Stomach (tissue), 9 donors: ENCODE data around the gene ZNF516. TPM values are rescaled to one million over a fixed set of nuclear protein-coding genes. Genes with fewer than 3 reads are reported as not detected.
A peak's percentile ranks its signal among the peaks of the same experiment; 100 is the strongest.

Experiments
- DNase-seq, 2 donors: peaks; one replicate each; pipeline versions ENCODE4 v3.0.0 to v3.0.0-alpha.2; 2013 to 2019
- H3K27ac ChIP-seq, 5 donors: fragments of 200-600 bp in 4 of 5; sonication (generic) in 4 of 5; one replicate each; pipeline ENCODE4 v1.5.1; 2013 to 2019; ENCODE audit warnings: mild to moderate bottlenecking in 1 of 5, moderate library complexity in 1 of 5
- H3K27me3 ChIP-seq, 3 donors: fragments of 200-600 bp; sonication (generic); one replicate each; pipeline ENCODE4 v1.5.1; 2017 to 2019; ENCODE audit warnings: mixed run types in 1 of 3
- H3K36me3 ChIP-seq, 4 donors: fragments of 200-600 bp; sonication (generic); 1 replicate in 3 of 4; 2 replicates in 1 of 4; pipeline ENCODE4 v1.5.1; 2016 to 2019
- H3K4me1 ChIP-seq, 4 donors: fragments of 200-600 bp; sonication (generic); one replicate each; pipeline ENCODE4 v1.5.1; 2016 to 2019
- H3K4me3 ChIP-seq, 4 donors: fragments of 200-600 bp; sonication (generic) in 3 of 4; one replicate each; pipeline ENCODE4 v1.5.1; 2016 to 2019; ENCODE audit warnings: mild to moderate bottlenecking in 1 of 4
- H3K9me3 ChIP-seq, 4 donors: fragments of 200-600 bp; sonication (generic); one replicate each; pipeline ENCODE4 v1.5.1; 2016 to 2019
- CTCF ChIP-seq, 7 experiments: fragments of 450-650 bp in 4 of 7; fragments of 200-600 bp in 3 of 7; sonication (generic) in 3 of 7; IDR thresholded peaks; one replicate each; pipeline ENCODE4 v1.5.1; 2016 to 2019; ENCODE audit warnings: antibody characterized with exemption in 7 of 7, control low read depth in 2 of 7, mild to moderate bottlenecking in 1 of 7
- EP300 ChIP-seq: sonication (generic); formaldehyde crosslinking; IDR thresholded peaks from one replicate; pipeline ENCODE4 v1.6.1; 2017; ENCODE audit warnings: antibody characterized with exemption
- POLR2A ChIP-seq, 4 donors: fragments of 450-650 bp; IDR thresholded peaks; one replicate each; pipeline ENCODE4 v1.6.1; 2016; ENCODE audit warnings: antibody characterized with exemption in 4 of 4, control low read depth in 2 of 4, mild to moderate bottlenecking in 1 of 4, moderate library complexity in 1 of 4
- POLR2AphosphoS5 ChIP-seq, 3 donors: sonication (generic); formaldehyde crosslinking; IDR thresholded peaks; one replicate each; pipeline ENCODE4 v1.6.1; 2016; ENCODE audit warnings: antibody characterized with exemption in 3 of 3
- WGBS, 5 donors: extraction: QIAGEN DNeasy Blood & Tissue Kit in 3 of 5; methylation state at CpG; one replicate each; pipeline versions ENCODE4 v1.1.5 to v1.1.7; 2013 to 2018; 5-methylcytosine and 5-hydroxymethylcytosine counted together
- intact Hi-C: fragments of 100-400 bp; cut with DNase I; formaldehyde crosslinking; loops from one replicate; pipeline ENCODE4 v1.15.1; 2023; ENCODE audit warnings: low total_unique reads
- polyA plus RNA-seq, 3 donors: library from polyadenylated mRNA; stranded (reverse); fragments of 200-250 nt; gene quantifications; one replicate each; pipeline ENCODE4 v1.2.3, GENCODE V29; 2013
- total RNA-seq, 5 donors: library from RNA; depleted of rRNA; stranded (reverse); fragments of >200 nt; gene quantifications; one replicate each; pipeline versions ENCODE4 v1.1.0 to v1.2.3, GENCODE V29; 2014 to 2016
- donor health status: healthy with polysubstance abuse.
- donor health status: Bipolar disorder and iron deficiency.
- donor health status: healthy.

Gene ZNF516
- total and polyA plus RNA-seq, 8 donors = 2.3 to 25.9 (median 14.4) TPM

DNA sequence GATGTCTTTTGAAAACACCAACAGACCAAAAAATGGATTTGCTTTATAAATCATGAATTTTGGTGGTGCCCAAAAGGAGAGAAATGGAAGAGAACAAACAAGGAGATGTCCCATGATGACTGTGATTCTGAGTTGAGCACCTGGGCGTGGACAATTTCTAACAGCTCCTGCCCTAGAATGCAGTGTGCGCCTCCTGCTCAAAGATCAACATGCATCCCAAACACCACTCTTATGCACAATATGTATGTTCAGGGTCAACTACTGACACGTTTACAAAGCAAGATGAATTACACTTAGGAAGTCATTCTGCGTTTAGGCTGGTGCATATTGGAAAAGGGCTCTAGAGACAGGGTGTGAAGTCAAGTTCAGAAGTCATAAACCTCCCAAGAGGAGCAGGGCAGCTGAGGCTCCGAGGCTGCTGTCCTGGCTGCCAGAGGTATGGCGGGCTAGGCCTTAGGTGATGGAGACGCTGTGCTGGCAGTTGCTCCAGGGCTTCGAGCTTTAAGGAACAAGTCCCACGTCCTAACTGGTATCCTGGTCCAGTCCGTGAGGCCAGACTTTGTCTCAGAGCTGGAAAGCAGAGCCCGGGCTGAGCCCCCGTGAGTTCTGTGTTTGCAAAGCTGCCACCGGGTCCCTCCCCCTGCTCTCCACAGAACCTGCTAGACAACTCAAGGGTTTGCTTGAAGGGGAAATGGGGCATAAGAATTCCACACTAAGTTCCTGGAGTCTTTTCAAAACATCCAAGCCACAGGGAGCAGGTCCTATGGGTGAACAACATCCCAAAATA is 74.0 kb downstream of the ZNF516 start:
- DNase-seq = peak; percentile 42 to 85
- H3K4me3 ChIP-seq = no peak overlapping the region

DNA sequence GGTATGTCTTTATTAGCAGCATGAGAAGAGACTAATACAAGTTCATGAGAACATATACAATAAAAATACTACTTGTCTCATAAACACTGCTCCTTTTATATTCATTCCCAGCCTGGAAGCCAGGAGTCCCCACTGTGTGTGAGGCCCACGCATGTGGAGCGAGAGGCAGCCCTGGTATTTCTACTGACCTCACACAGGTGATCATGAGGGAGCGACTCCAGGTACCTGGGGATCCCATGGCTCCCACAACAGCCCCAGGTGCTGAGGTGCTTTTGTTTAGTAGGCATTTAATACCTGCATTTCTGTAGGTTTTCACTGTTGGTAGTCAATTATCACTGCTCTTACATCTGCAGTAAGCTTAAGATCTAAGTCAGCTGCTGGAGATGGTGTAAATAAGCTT is 75.2 kb downstream of the ZNF516 start:
- peaks cover 6 to 49% (median 26%) of the 10 kb centered on the region in 4 donors for H3K4me1 ChIP-seq
- H3K9me3 ChIP-seq = no peaks in the 10 kb centered on the region
- DNase-seq = no peak
- no peak overlapping the region for H3K27ac ChIP-seq
- no peaks in the 10 kb centered on the region for H3K27me3 ChIP-seq
- intact Hi-C loops = no loop called here
- 95 to 100% (median 97%) methylated on average over 3 of the region's 3 CpGs for WGBS, 5 donors
- TF ChIP-seq CTCF (IDR thresholded peaks at IDR 0.05) (no peak), EP300 (no peak), POLR2AphosphoS5 (IDR thresholded peaks at IDR 0.05) (no peak), POLR2A (IDR thresholded peaks at IDR 0.05) (no peak)
- no peak overlapping the region for H3K4me3 ChIP-seq
- H3K36me3 ChIP-seq = no peaks in the 10 kb centered on the region

More for the DNA sequence above, 74.0 kb downstream of the ZNF516 start:
- no peak overlapping the region for H3K27ac ChIP-seq
- 50 to 61% (median 56%) methylated on average over 12 to 13 of the region's 13 CpGs for WGBS, 5 donors
- H3K36me3 ChIP-seq = no peaks in the 10 kb centered on the region
- TF ChIP-seq POLR2A (IDR thresholded peaks at IDR 0.05) (no peak), EP300 (no peak), POLR2AphosphoS5 (IDR thresholded peaks at IDR 0.05) (no peak), CTCF (IDR thresholded peaks at IDR 0.05) (no peak)
- H3K9me3 ChIP-seq = no peaks in the 10 kb centered on the region
- intact Hi-C loops = no loop called here
- H3K27me3 ChIP-seq = no peaks in the 10 kb centered on the region
- peaks cover 6 to 49% (median 32%) of the 10 kb centered on the region in 4 donors for H3K4me1 ChIP-seq

GRCh38 chr18:76416911-76417310 is 78.1 kb downstream of the ZNF516 start:
- 27 to 37% (median 33%) methylated on average over 9 of the region's 9 CpGs for WGBS, 5 donors
- peaks cover 6 to 50% (median 28%) of the 10 kb centered on the region in 4 donors for H3K4me1 ChIP-seq
- no peaks in the 10 kb centered on the region for H3K9me3 ChIP-seq
- intact Hi-C loops = no loop called here
- peak in 1 of 2 donors; percentile 66 for DNase-seq
- H3K27ac ChIP-seq = peak overlapping the region in 2 of 5 donors; percentile 16 to 43
- H3K27me3 ChIP-seq = no peaks in the 10 kb centered on the region
- no peak overlapping the region for H3K4me3 ChIP-seq
- H3K36me3 ChIP-seq = no peaks in the 10 kb centered on the region
- TF ChIP-seq POLR2AphosphoS5 (IDR thresholded peaks at IDR 0.05) = no peak
- no peak for TF ChIP-seq POLR2A (IDR thresholded peaks at IDR 0.05)
- no peak for TF ChIP-seq EP300
- TF ChIP-seq CTCF (IDR thresholded peaks at IDR 0.05) = no peak

GRCh38 chr18:76414936-76415621 is 80.0 kb downstream of the ZNF516 start:
- WGBS, 5 donors = 91 to 94% (median 93%) methylated on average over 17 of the region's 17 CpGs
- intact Hi-C loops = no loop called here
- Histone ChIP-seq H3K27ac (no peak overlapping the region), H3K4me1 (peaks cover 0 to 51% (median 25%) of the 10 kb centered on the region in 4 donors), H3K4me3 (no peak overlapping the region), H3K27me3 (no peaks in the 10 kb centered on the region), H3K36me3 (no peaks in the 10 kb centered on the region), H3K9me3 (no peaks in the 10 kb centered on the region)
- TF ChIP-seq EP300 = no peak
- TF ChIP-seq CTCF (IDR thresholded peaks at IDR 0.05) = no peak
- no peak for TF ChIP-seq POLR2A (IDR thresholded peaks at IDR 0.05)
- TF ChIP-seq POLR2AphosphoS5 (IDR thresholded peaks at IDR 0.05) = no peak
- DNase-seq = no peak
